ENCODE measurements around the gene GPR61.

DNA sequence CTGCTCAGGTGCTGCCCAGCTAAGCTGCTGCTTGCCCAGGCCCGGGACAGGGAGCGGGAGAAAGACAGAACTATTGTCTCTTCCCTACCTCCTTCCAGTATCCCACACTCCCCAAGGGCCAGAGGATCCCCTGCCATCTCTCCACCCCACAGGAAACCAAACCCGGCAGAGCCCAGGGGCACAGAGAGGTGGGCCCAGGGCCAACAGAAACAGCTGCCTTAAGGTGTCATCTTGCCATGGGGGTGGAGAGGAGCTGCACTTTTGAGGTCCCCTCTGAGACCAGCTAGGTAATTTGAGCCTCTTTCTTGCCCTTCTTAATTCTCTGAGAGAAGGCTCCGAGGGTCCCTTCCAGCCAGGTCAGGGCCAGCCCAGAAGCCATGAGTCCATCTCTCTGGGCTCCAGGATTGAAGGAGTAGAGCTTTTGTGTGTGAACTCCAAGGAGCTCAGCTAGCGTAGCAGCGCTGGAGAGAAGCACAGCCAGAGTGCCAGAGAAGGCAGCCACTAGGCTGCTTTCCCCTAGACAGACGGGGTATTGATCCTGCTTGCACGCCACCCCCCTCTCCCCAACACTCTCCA lies 9.7 kb upstream of the GPR61 start:
- TF ChIP-seq, protein P1, sequence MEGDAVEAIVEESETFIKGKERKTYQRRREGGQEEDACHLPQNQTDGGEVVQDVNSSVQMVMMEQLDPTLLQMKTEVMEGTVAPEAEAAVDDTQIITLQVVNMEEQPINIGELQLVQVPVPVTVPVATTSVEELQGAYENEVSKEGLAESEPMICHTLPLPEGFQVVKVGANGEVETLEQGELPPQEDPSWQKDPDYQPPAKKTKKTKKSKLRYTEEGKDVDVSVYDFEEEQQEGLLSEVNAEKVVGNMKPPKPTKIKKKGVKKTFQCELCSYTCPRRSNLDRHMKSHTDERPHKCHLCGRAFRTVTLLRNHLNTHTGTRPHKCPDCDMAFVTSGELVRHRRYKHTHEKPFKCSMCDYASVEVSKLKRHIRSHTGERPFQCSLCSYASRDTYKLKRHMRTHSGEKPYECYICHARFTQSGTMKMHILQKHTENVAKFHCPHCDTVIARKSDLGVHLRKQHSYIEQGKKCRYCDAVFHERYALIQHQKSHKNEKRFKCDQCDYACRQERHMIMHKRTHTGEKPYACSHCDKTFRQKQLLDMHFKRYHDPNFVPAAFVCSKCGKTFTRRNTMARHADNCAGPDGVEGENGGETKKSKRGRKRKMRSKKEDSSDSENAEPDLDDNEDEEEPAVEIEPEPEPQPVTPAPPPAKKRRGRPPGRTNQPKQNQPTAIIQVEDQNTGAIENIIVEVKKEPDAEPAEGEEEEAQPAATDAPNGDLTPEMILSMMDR (IDR thresholded peaks at IDR 0.05): no peak
- no peak for TF ChIP-seq POLR2A (IDR thresholded peaks at IDR 0.05)
- no peak for TF ChIP-seq POLR2AphosphoS5 (IDR thresholded peaks at IDR 0.05; ENCODE audit: insufficient read depth in 1 of 2, low read depth in 1 of 2)
